ENCODE measurements around the gene CDH4.

- TF ChIP-seq POLR2A (IDR thresholded peaks at IDR 0.05): no peak
- TF ChIP-seq, protein P1, sequence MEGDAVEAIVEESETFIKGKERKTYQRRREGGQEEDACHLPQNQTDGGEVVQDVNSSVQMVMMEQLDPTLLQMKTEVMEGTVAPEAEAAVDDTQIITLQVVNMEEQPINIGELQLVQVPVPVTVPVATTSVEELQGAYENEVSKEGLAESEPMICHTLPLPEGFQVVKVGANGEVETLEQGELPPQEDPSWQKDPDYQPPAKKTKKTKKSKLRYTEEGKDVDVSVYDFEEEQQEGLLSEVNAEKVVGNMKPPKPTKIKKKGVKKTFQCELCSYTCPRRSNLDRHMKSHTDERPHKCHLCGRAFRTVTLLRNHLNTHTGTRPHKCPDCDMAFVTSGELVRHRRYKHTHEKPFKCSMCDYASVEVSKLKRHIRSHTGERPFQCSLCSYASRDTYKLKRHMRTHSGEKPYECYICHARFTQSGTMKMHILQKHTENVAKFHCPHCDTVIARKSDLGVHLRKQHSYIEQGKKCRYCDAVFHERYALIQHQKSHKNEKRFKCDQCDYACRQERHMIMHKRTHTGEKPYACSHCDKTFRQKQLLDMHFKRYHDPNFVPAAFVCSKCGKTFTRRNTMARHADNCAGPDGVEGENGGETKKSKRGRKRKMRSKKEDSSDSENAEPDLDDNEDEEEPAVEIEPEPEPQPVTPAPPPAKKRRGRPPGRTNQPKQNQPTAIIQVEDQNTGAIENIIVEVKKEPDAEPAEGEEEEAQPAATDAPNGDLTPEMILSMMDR (IDR thresholded peaks at IDR 0.05): no peak
These were observed 725.3 kb downstream of the CDH4 start for GRCh38 chr20:61977419-61977786.
